GM12878 (cell line): ENCODE results near the gene ZNF670. TPM values are rescaled to one million over a fixed set of nuclear protein-coding genes. Genes with fewer than 3 reads are reported as not detected.

Experiments used
- ATAC-seq: fragments of 200-7000 bp; cut with Tn5 transposase; 3 replicates; pipeline ENCODE4 v1.9.1; 2020; ENCODE audit warnings: mild to moderate bottlenecking, moderate library complexity
- BruUV-seq: library from RNA; stranded (reverse); fragments of 400-500 nt; replicated peaks from 2 replicates; lab custom pipeline; 2021; lab: Mats Ljungman, UMichigan
- CTCF ChIA-PET: fragments of 300-600 bp; sonication (Branson Sonifier 250); formaldehyde crosslinking; extraction: SDS; loops from one replicate; lab custom pipeline; 2021; ENCODE audit warnings: inconsistent platforms; lab: Yijun Ruan, JAX
- POLR2A ChIA-PET: fragments of 350-600 bp; formaldehyde crosslinking; extraction: SDS; loops from one replicate; lab custom pipeline; 2021; ENCODE audit warnings: inconsistent platforms; lab: Charles Lee
- RAD21 ChIA-PET: fragments of 300-600 bp; sonication (Branson Sonifier 250); formaldehyde crosslinking; loops from one replicate; lab custom pipeline; 2023; ENCODE audit warnings: antibody characterized with exemption; ENCODE audit not compliant: unreplicated experiment; lab: Charles Lee
- SMC1A ChIA-PET: fragments of 300-600 bp; sonication (Branson Sonifier 250); formaldehyde crosslinking; loops from one replicate; lab custom pipeline; 2023; ENCODE audit not compliant: unreplicated experiment, uncharacterized antibody; lab: Charles Lee
- DNase-seq: peaks from one replicate; pipeline ENCODE4 v3.0.0-alpha.2; 2011; ENCODE audit warnings: low read depth, low spot score
- FAIRE-seq: peaks from 3 replicates; lab custom pipeline; 2011; peaks lifted over from hg19 to GRCh38; lab: Jason Lieb, UNC
- H2AFZ ChIP-seq: 2 replicates; pipeline ENCODE4 v1.6.0; 2011; ENCODE audit warnings: low read depth, low read length, control low read depth; ENCODE audit not compliant: control insufficient read depth
- H3K27ac ChIP-seq: 2 replicates; pipeline ENCODE4 v1.5.1; 2011; ENCODE audit warnings: control low read depth; ENCODE audit not compliant: control insufficient read depth, insufficient read depth
- H3K27me3 ChIP-seq, 2 experiments: replicated peaks in 1 of 2; 2 replicates each; pipeline versions ENCODE4 v1.6.0 to v1.6.1; 2011; ENCODE audit warnings: low read length in 1 of 2; ENCODE audit not compliant: control insufficient read depth in 2 of 2, insufficient read depth in 2 of 2
- H3K36me3 ChIP-seq, 2 experiments: 2 replicates each; pipeline ENCODE4 v1.5.1; 2011; ENCODE audit warnings: low read length in 1 of 2; ENCODE audit not compliant: control insufficient read depth in 2 of 2, insufficient read depth in 2 of 2
- H3K4me1 ChIP-seq: 2 replicates; pipeline ENCODE4 v1.6.1; 2011; ENCODE audit warnings: mild to moderate bottlenecking, low read length, moderate library complexity, mixed read lengths; ENCODE audit not compliant: control insufficient read depth, insufficient read depth
- H3K4me2 ChIP-seq: 2 replicates; pipeline ENCODE4 v1.6.0; 2011; ENCODE audit warnings: control low read depth; ENCODE audit not compliant: control insufficient read depth, insufficient read depth
- H3K4me3 ChIP-seq: fragments of 200-600 bp; sonication (generic); 2 replicates; pipeline ENCODE4 v1.5.1; 2016
- H3K79me2 ChIP-seq: 2 replicates; pipeline ENCODE4 v1.6.0; 2011; ENCODE audit warnings: low read length; ENCODE audit not compliant: control insufficient read depth, insufficient read depth
- H3K9ac ChIP-seq: 2 replicates; pipeline ENCODE4 v1.8.0; 2011; ENCODE audit warnings: low read length, control low read depth, mixed read lengths; ENCODE audit not compliant: control insufficient read depth, insufficient read depth
- H3K9me3 ChIP-seq: replicated peaks from 3 replicates; pipeline ENCODE4 v1.5.1; 2011; ENCODE audit warnings: mild to moderate bottlenecking, low read length; ENCODE audit not compliant: control insufficient read depth, insufficient read depth
- H4K20me1 ChIP-seq: 2 replicates; pipeline ENCODE4 v1.6.0; 2011; ENCODE audit not compliant: control insufficient read depth, insufficient read depth
- CBX5 ChIP-seq: sonication (generic); IDR thresholded peaks from 2 replicates; pipeline ENCODE4 v1.6.1; 2016; ENCODE audit warnings: low read depth, moderate library complexity, mild to moderate bottlenecking, inconsistent platforms
- HDGF ChIP-seq: fragments of 450-650 bp; IDR thresholded peaks from 2 replicates; pipeline ENCODE4 v1.6.1; 2016; ENCODE audit warnings: antibody characterized with exemption
- MXI1 ChIP-seq: fragments of 150-350 bp; IDR thresholded peaks from 2 replicates; pipeline ENCODE4 v1.6.1; 2011; ENCODE audit warnings: low read depth, mild to moderate bottlenecking, inconsistent platforms, low read length, improper control_type of control experiment
- NFXL1 ChIP-seq: fragments of 450-650 bp; IDR thresholded peaks from 2 replicates; pipeline ENCODE4 v1.6.1; 2017; ENCODE audit warnings: antibody characterized with exemption, mild to moderate bottlenecking, borderline replicate concordance
- NRF1 ChIP-seq: conservative IDR thresholded peaks from 2 replicates; pipeline ENCODE4 v1.6.1; 2011; ENCODE audit warnings: mild to moderate bottlenecking, low read depth, low read length, improper control_type of control experiment
- RCOR1 ChIP-seq: conservative IDR thresholded peaks from 2 replicates; pipeline ENCODE4 v1.6.1; 2012; ENCODE audit warnings: low read depth, low read length, improper control_type of control experiment
- TAF1 ChIP-seq: IDR thresholded peaks from 2 replicates; pipeline ENCODE4 v1.6.1; 2011; ENCODE audit warnings: mild to moderate bottlenecking, low read depth, low read length, borderline replicate concordance
- TARDBP ChIP-seq: IDR thresholded peaks from 2 replicates; pipeline ENCODE4 v1.6.1; 2016; ENCODE audit warnings: borderline replicate concordance
- TBL1XR1 ChIP-seq: IDR thresholded peaks from 2 replicates; pipeline ENCODE4 v1.6.1; 2012; ENCODE audit warnings: low read depth, low read length, improper control_type of control experiment
- WRNIP1 ChIP-seq: IDR thresholded peaks from 2 replicates; pipeline ENCODE4 v1.6.1; 2011; ENCODE audit warnings: low read depth, low read length, improper control_type of control experiment, borderline replicate concordance
- YBX1 ChIP-seq: fragments of 450-650 bp; IDR thresholded peaks from 2 replicates; pipeline ENCODE4 v1.6.1; 2016; ENCODE audit warnings: antibody characterized with exemption
- ZNF274 ChIP-seq: IDR thresholded peaks from one replicate; pipeline ENCODE4 v1.8.0; 2011; ENCODE audit not compliant: insufficient read length, insufficient read depth
- WGBS: methylation state at CpG from one replicate; pipeline ENCODE4 v1.1.6; 2016; ENCODE audit warnings: low lambda C conversion rate; ENCODE audit not compliant: insufficient replicate concordance, insufficient coverage; ENCODE audit errors: missing lambda C conversion rate; 5-methylcytosine and 5-hydroxymethylcytosine counted together
- in situ Hi-C: fragments of 300-500 bp; cut with MboI; formaldehyde crosslinking; loops from 9 replicates; pipeline ENCODE4 v1.14.3; 2018; ENCODE audit warnings: mixed read lengths
- intact Hi-C: fragments of 100-400 bp; cut with micrococcal nuclease; formaldehyde crosslinking; loops from one replicate; pipeline ENCODE4 v1.14.2; 2022; ENCODE audit not compliant: unreplicated experiment
- polyA plus RNA-seq, 11 experiments: library from polyadenylated mRNA; depleted of rRNA in 4 of 11; unstranded in 6 of 11; stranded (reverse) in 5 of 11; fragments of >200 nt; fragmentation: Nextera tagmentation in 4 of 11; fragmentation: Illumina TruSeq in 1 of 11; extraction: Ambion mirVana in 4 of 11; extraction: Trizol in 1 of 11; gene quantifications; 1 replicate in 1 of 11; 2 replicates in 10 of 11; pipeline versions ENCODE4 v1.2.1 to v1.2.3, GENCODE V29; 2011 to 2016; ENCODE audit warnings: inconsistent platforms in 2 of 11, missing spikeins in 2 of 11, low read depth in 1 of 11
- total RNA-seq, 4 experiments: library from RNA; depleted of rRNA in 3 of 4; stranded (reverse); fragments of >200 nt in 3 of 4; fragmentation: Illumina TruSeq in 1 of 4; extraction: Trizol in 1 of 4; gene quantifications; 2 replicates each; pipeline versions ENCODE4 v1.2.1 to v1.2.3, GENCODE V29; 2013 to 2021
- TF ChIP-seq, protein P1 (sequence below): fragments of 450-650 bp; IDR thresholded peaks from 2 replicates; pipeline ENCODE4 v1.6.1; 2017; ENCODE audit warnings: mild to moderate bottlenecking, moderate library complexity

ZNF670 gene
- total and polyA plus RNA-seq, 10 of the 15 experiments (the other 5 are each of a cell fraction or from before 2014, with no cell fraction given) = 3.0 to 9.0 (median 5.3) TPM

DNA sequence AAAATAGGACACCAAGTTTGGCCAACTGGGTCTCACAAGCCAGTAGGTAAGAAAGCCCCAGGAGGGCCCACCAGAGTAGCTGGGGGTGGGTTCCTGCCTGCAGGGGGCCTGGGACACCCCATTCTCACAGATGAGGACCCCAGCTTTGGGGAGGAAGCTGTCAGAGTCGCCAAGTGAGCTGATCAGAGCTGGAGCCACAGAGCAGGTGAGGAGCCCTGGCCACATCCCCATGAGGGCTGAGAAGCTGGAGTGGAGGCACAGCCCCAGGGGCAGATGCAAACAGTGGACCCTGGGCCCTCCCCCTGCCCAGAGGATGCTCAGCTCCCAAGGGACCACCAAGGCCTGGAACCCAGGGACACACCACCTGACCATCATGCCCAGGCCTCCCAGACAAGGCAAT is 8.6 kb upstream of the ZNF670 start:
- no TSS peak for BruUV-seq
- H3K9ac ChIP-seq = no peak overlapping the region
- CTCF ChIA-PET = no interaction called here
- 0% methylated on average over 1 of the region's 1 CpG for WGBS
- H3K79me2 ChIP-seq = no peaks in the 10 kb centered on the region
- H3K4me3 ChIP-seq = no peak overlapping the region
- H2AFZ ChIP-seq = no peak overlapping the region
- TF ChIP-seq RCOR1 = no peak
- no peak for TF ChIP-seq CBX5
- no peak for TF ChIP-seq MXI1
- TF ChIP-seq HDGF = no peak
- TF ChIP-seq NRF1 = no peak
- in situ Hi-C loops (no loop called here), intact Hi-C loops (no loop called here)
- no peak overlapping the region for H3K27ac ChIP-seq
- POLR2A ChIA-PET = no interaction called here
- H4K20me1 ChIP-seq = no peaks in the 10 kb centered on the region
- DNase-seq (no peak), ATAC-seq (no peak), FAIRE-seq (no peak)
- H3K36me3 ChIP-seq = no peaks in the 10 kb centered on the region
- RAD21 ChIA-PET = no interaction called here
- H3K27me3 ChIP-seq = no peaks in the 10 kb centered on the region
- no peaks in the 10 kb centered on the region for H3K4me1 ChIP-seq
- no peak overlapping the region for H3K4me2 ChIP-seq
- peaks cover 1% of the 10 kb centered on the region; the same call in 1 of the 3 replicates for H3K9me3 ChIP-seq
- SMC1A ChIA-PET = no interaction called here

DNA sequence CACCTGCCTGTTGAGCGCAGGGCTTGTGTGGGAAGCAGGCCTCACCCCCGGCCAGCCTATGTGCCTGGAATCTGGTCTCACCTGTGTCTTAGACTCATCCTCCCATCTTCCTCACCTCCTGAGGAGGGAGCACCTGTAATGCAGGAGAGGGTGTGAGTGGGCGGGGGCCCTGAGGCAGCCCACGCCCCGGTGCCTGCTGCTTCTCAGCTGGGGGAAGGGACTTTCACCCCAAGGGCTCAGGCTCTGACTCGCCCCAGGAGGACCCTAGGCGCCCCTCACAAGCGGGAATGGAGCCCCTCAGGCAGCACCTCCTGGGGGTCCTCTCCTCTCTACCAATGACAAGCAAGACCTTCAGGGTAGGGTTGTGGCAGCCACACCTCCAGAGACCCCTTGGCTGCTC is 6.7 kb upstream of the ZNF670 start:
- POLR2A ChIA-PET = no interaction called here

More for the DNA sequence above, 6.7 kb upstream of the ZNF670 start:
- WGBS = 63% methylated on average over 8 of the region's 8 CpGs
- Histone ChIP-seq H4K20me1 (no peaks in the 10 kb centered on the region), H3K79me2 (no peaks in the 10 kb centered on the region), H3K9me3 (peaks cover 3% of the 10 kb centered on the region; the same call in 2 of the 3 replicates), H2AFZ (no peak overlapping the region), H3K4me1 (no peaks in the 10 kb centered on the region), H3K36me3 (no peaks in the 10 kb centered on the region), H3K27me3 (no peaks in the 10 kb centered on the region), H3K9ac (no peak overlapping the region), H3K27ac (no peak overlapping the region), H3K4me2 (no peak overlapping the region), H3K4me3 (no peak overlapping the region)
- ChIA-PET SMC1A (no interaction called here), CTCF (no interaction called here), RAD21 (no interaction called here)
- intact Hi-C loops = no loop called here
- DNase-seq = no peak
- BruUV-seq = no TSS peak
- in situ Hi-C loops = no loop called here
- TF ChIP-seq, protein P1, sequence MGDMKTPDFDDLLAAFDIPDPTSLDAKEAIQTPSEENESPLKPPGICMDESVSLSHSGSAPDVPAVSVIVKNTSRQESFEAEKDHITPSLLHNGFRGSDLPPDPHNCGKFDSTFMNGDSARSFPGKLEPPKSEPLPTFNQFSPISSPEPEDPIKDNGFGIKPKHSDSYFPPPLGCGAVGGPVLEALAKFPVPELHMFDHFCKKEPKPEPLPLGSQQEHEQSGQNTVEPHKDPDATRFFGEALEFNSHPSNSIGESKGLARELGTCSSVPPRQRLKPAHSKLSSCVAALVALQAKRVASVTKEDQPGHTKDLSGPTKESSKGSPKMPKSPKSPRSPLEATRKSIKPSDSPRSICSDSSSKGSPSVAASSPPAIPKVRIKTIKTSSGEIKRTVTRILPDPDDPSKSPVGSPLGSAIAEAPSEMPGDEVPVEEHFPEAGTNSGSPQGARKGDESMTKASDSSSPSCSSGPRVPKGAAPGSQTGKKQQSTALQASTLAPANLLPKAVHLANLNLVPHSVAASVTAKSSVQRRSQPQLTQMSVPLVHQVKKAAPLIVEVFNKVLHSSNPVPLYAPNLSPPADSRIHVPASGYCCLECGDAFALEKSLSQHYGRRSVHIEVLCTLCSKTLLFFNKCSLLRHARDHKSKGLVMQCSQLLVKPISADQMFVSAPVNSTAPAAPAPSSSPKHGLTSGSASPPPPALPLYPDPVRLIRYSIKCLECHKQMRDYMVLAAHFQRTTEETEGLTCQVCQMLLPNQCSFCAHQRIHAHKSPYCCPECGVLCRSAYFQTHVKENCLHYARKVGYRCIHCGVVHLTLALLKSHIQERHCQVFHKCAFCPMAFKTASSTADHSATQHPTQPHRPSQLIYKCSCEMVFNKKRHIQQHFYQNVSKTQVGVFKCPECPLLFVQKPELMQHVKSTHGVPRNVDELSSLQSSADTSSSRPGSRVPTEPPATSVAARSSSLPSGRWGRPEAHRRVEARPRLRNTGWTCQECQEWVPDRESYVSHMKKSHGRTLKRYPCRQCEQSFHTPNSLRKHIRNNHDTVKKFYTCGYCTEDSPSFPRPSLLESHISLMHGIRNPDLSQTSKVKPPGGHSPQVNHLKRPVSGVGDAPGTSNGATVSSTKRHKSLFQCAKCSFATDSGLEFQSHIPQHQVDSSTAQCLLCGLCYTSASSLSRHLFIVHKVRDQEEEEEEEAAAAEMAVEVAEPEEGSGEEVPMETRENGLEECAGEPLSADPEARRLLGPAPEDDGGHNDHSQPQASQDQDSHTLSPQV = no peak
- no peak for TF ChIP-seq YBX1
- TF ChIP-seq TBL1XR1 = no peak
- TF ChIP-seq ZNF274 = no peak
- TF ChIP-seq NFXL1 = no peak
- no peak for TF ChIP-seq TARDBP
- TF ChIP-seq WRNIP1 = no peak
- no peak for TF ChIP-seq TAF1
- no peak for FAIRE-seq
- no peak for ATAC-seq
